Tibial artery (tissue), 4 donors: ENCODE data around the gene AEN.

Experiments used
- DNase-seq, 2 donors: peaks; one replicate each; pipeline ENCODE4 v3.0.0-alpha.2; 2019
- H3K27ac ChIP-seq, 2 donors: fragments of 200-600 bp; sonication (generic) in 1 of 2; 1 replicate in 1 of 2; 2 replicates in 1 of 2; pipeline ENCODE4 v1.5.1; 2018 to 2019; ENCODE audit warnings: mild to moderate bottlenecking in 1 of 2
- H3K27me3 ChIP-seq, 2 donors: fragments of 200-600 bp; sonication (generic) in 1 of 2; one replicate each; pipeline versions ENCODE4 v1.5.1 to v1.6.0; 2016 to 2019
- H3K36me3 ChIP-seq, 3 donors: fragments of 200-600 bp; sonication (generic) in 2 of 3; one replicate each; pipeline ENCODE4 v1.5.1; 2016 to 2019; ENCODE audit warnings: mild to moderate bottlenecking in 2 of 3
- H3K4me1 ChIP-seq, 4 donors: fragments of 200-600 bp; sonication (generic) in 2 of 4; 1 replicate in 3 of 4; 2 replicates in 1 of 4; pipeline ENCODE4 v1.5.1; 2016 to 2019
- H3K4me3 ChIP-seq, 2 donors: fragments of 200-600 bp; sonication (generic) in 1 of 2; 1 replicate in 1 of 2; 2 replicates in 1 of 2; pipeline ENCODE4 v1.5.1; 2018 to 2019; ENCODE audit warnings: mild to moderate bottlenecking in 2 of 2
- H3K9me3 ChIP-seq, 3 donors: fragments of 200-600 bp; sonication (generic) in 1 of 3; one replicate each; pipeline ENCODE4 v1.5.1; 2016 to 2019
- CTCF ChIP-seq, 2 experiments: fragments of 200-600 bp in 1 of 2; fragments of 450-650 bp in 1 of 2; IDR thresholded peaks; one replicate each; pipeline ENCODE4 v1.5.1; 2017 to 2019; ENCODE audit warnings: antibody characterized with exemption in 2 of 2, mild to moderate bottlenecking in 1 of 2, moderate library complexity in 1 of 2
- intact Hi-C: fragments of 100-400 bp; cut with DNase I; formaldehyde crosslinking; loops from one replicate; pipeline ENCODE4 v1.15.0; 2023; ENCODE audit warnings: low total_unique reads

Gene AEN

GRCh38 chr15:88604381-88605188, 16.6 kb upstream of the AEN start:
- peaks cover 3 to 43% of the 10 kb centered on the region in 2 donors for H3K27me3 ChIP-seq
- DNase-seq = no peak
- intact Hi-C loops = no loop called here
- peaks cover 0 to 23% (median 17%) of the 10 kb centered on the region in 4 donors for H3K4me1 ChIP-seq
- no peak overlapping the region for H3K4me3 ChIP-seq
- TF ChIP-seq CTCF (IDR thresholded peaks at IDR 0.05) = no peak
- H3K9me3 ChIP-seq = no peaks in the 10 kb centered on the region
- H3K27ac ChIP-seq = no peak overlapping the region
- no peaks in the 10 kb centered on the region for H3K36me3 ChIP-seq

DNA sequence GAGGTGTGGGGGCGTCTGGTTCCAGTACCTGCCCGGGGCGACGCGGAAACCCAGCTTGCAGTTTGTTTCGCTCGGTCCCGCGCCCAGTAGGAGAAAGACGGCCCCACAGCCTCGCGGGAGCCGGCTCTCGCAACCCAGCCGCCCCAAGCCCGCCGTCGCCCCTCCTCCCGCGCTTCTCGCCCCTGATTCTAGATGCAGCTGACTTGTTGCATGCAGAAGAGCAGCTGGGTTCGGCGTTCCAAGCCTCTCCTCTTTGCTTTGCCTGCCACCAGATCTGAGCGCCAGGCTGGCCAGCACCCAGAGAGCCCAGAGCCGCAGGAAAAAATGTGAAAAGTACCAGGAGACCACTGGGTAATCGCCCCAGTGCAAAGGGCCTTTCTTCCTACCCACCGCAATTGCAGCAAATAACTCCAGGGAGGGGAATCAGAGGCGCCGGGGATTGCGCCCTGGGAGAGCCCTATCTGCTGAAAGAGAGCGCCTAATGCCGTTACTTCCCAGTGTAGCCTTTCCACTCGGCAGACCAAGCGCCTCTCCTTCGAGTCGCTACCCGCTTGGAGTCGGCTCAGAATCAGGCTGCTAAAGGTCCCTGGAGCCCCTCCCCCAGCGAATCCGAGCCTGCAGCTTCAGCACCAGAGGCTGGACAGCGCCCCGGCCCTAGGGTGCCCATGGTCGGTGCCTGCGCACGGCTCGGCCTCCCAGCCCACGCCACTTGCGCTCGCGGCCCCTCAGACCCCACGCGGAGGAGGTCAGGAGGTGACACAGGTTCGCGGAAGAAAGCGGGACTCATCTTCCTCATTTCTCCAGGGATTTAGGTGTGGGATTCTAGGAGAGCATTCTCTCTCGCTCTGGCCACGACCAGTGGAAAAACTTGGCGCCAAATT, 15.7 kb upstream of the AEN start:
- H3K27ac ChIP-seq = no peak overlapping the region
- no peaks in the 10 kb centered on the region for H3K9me3 ChIP-seq
- H3K36me3 ChIP-seq = no peaks in the 10 kb centered on the region
- intact Hi-C loops = no loop called here
- H3K4me3 ChIP-seq = no peak overlapping the region
- peaks cover 3 to 43% of the 10 kb centered on the region in 2 donors for H3K27me3 ChIP-seq
- H3K4me1 ChIP-seq = peaks cover 0 to 23% (median 17%) of the 10 kb centered on the region in 4 donors
- no peak for TF ChIP-seq CTCF (IDR thresholded peaks at IDR 0.05)
- DNase-seq = no peak

DNA sequence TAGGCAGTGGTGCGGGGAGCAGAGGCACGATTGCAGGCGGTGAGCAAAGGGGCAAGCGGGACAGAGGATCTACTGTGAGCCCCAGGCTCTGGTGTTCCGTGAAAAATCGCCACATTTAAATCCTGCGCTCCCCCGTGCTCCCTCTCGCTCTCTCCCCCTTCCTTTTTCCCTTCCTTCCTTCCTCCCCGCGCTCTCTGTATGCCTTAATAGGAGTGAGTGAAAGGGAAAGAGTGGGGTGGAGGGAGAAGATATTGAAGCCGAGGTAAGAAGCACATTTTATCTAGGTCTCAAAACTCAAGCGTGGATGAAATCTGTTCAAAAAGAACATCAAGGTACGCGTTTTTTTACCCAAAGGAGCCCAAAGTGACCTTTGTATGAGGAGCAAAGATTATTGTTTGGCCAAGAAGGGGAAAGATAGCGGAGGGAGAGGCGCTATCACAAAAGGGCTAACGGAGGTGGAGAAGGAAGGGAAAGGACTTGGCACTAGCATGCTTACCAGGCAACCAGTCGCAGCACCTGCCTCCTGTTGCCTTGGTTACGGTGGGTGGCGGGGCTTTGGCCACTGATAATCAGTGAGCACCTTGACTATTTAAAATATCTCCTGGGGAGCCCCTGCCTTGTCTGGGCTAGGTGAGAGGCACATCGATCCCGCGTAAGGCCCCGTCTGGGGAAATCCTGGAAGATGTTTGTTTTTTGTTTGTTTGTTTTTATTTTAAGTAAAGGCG, 14.9 kb upstream of the AEN start:
- no peak overlapping the region for H3K27ac ChIP-seq
- intact Hi-C loops = no loop called here
- H3K36me3 ChIP-seq = no peaks in the 10 kb centered on the region
- H3K27me3 ChIP-seq = peaks cover 3 to 43% of the 10 kb centered on the region in 2 donors
- TF ChIP-seq CTCF (IDR thresholded peaks at IDR 0.05) = no peak
- H3K4me1 ChIP-seq = peaks cover 0 to 23% (median 17%) of the 10 kb centered on the region in 4 donors
- H3K9me3 ChIP-seq = no peaks in the 10 kb centered on the region
- no peak overlapping the region for H3K4me3 ChIP-seq
- no peak for DNase-seq

DNA sequence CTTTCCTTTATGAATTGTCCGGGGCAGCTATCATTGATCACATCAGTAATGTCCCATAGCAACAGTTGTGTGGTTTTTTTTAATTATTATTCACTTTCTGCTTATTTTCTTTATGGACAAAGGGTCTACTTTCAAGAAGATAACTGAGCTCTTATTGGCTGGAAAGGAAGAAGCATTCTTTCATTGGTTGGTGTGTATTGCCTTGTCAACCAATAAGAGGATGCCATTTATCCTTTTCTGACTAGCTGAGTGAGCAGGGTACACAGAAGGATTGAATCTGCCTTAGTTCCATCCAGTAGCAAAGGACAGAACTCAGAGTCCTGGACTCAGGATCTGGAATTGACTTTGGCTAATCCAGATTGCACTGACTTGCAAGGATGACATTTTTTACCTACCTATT, 13.2 kb upstream of the AEN start:
- Histone ChIP-seq H3K4me1 (peaks cover 0 to 20% (median 17%) of the 10 kb centered on the region in 4 donors), H3K4me3 (no peak overlapping the region), H3K36me3 (no peaks in the 10 kb centered on the region), H3K27me3 (peaks cover 3 to 43% of the 10 kb centered on the region in 2 donors), H3K27ac (no peak overlapping the region), H3K9me3 (no peaks in the 10 kb centered on the region)
- TF ChIP-seq CTCF (IDR thresholded peaks at IDR 0.05) = no peak
- no peak for DNase-seq
- intact Hi-C loops = no loop called here

- Histone ChIP-seq H3K4me1 (peaks cover 0 to 20% (median 17%) of the 10 kb centered on the region in 4 donors), H3K27me3 (peaks cover 3 to 41% of the 10 kb centered on the region in 2 donors), H3K9me3 (no peaks in the 10 kb centered on the region), H3K4me3 (no peak overlapping the region), H3K36me3 (no peaks in the 10 kb centered on the region), H3K27ac (no peak overlapping the region)
- intact Hi-C loops = no loop called here
- DNase-seq = no peak
- no peak for TF ChIP-seq CTCF (IDR thresholded peaks at IDR 0.05)
Measured at GRCh38 chr15:88608607-88609181, 12.4 kb upstream of the AEN start.
